Myocyte (in vitro differentiated cells): Measurements from ENCODE around the gene MAP4K1. TPM values are rescaled to one million over a fixed set of nuclear protein-coding genes. Genes with fewer than 3 reads are reported as not detected.
"Not testable (repeated sequence)": the region's sequence is repeated elsewhere in the genome, so short reads cannot be mapped to it uniquely, and the experiment has no call there.

Source experiments
- DNase-seq: peaks from one replicate; pipeline ENCODE4 v3.0.0-alpha.2; 2012; ENCODE audit warnings: low read depth
- total RNA-seq: library from RNA; depleted of rRNA; stranded (reverse); fragments of >200 nt; gene quantifications from 2 replicates; pipeline ENCODE4 v1.2.3, GENCODE V29; 2014

Gene MAP4K1
- total RNA-seq, 1 donor from 2014 or later, result 0.13 TPM

DNA sequence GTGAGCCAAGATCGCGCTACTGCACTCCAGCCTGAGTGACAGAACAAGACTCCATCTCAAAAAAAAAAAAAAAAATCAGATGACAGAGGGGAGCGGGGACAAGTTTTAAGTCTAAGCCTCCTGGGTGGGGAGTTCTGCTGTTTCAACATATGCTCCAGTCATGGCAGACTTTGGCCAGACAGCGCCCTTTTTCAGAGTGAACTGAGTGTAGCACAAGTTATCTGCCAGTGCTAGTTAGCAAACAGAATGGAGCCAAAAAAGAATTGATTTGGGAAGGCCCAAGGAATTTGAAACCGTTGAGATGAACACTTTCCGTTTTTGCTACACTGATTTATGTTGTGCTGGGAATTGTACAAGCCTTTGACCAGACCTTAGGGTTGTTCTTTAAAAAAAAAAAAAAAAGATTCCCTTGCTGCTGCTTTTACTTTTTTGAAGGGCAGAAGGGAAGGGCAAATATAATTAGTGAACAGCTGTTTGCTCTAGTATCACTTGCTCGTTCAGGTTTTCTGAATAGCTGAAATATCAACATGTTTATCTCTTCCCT, 35.3 kb upstream of the MAP4K1 start:
- peak; percentile 76 for DNase-seq

GRCh38 chr19:38650911-38651584, 33.3 kb upstream of the MAP4K1 start:
- DNase-seq, result peak; percentile 94

DNA sequence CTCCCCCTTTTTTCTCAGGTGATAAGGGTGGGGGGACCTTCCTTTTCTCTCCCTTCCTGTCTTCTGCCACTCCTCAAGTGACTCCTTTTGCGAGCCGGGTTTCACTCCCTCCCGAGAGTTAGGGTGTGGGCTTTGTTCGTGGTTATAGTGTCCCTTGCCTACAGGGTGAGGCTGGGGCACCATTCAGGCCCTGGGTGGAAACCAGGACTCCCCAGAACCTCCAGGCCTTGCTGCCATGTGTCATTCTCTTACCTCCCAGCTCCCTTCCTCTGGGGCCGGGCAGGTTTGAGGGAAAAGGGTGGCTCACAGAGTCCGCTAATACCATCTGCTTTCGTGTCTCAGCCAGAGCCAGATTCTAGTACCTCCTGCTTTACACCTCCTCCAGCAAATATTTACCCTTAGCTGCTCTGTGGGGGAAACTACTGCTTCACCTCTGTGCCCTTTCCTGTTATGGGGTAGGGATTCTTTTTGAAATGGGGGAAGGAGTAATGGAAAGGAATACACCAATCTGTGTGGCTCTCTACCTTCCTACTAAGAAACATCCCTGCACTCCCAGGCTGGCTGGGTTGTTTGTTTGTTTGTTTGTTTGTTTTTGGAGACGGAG, 32.5 kb upstream of the MAP4K1 start:
- DNase-seq, result peak; percentile 67

- peak; percentile 89 for DNase-seq
Observed at GRCh38 chr19:38649305-38650171, 31.8 kb upstream of the MAP4K1 start.

- DNase-seq, result no peak
Observed at GRCh38 chr19:38648769-38649304, 31.1 kb upstream of the MAP4K1 start.

- DNase-seq, result no peak
Observed at GRCh38 chr19:38647966-38648768, 30.4 kb upstream of the MAP4K1 start.

DNA sequence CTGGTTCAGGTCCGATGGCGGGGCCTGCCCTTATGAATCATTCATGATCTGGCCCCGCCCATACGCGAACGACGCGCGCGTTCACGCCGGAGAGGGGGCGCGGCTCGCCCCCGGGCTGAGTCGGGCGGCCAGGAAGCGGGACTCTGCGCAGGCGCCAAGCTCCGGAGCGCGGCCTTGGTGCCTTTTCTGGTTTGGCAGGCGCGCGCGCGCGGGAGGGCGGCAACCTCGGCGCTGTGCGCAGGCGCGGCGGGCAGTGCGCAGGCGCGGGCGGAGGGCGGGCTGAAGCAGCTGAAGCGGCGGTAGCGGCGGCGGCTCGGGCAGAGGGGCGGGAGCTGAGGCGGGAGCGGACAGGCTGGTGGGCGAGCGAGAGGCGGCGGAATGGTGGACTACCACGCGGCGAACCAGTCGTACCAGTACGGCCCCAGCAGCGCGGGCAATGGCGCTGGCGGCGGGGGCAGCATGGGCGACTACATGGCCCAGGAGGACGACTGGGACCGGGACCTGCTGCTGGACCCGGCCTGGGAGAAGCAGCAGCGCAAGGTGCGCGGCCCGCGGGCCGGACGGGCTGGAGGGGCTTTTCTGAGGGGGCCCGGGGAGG, 29.7 kb upstream of the MAP4K1 start, which contains the start of gene ACTN4:
ACTN4 (plus strand) TSS at position 282 of the 598 bp plus-strand sequence; CDS start at position 379, 97 bp downstream.
- peak; percentile 97 for DNase-seq

GRCh38 chr19:38644719-38645118, 27.0 kb upstream of the MAP4K1 start:
- no peak for DNase-seq

DNA sequence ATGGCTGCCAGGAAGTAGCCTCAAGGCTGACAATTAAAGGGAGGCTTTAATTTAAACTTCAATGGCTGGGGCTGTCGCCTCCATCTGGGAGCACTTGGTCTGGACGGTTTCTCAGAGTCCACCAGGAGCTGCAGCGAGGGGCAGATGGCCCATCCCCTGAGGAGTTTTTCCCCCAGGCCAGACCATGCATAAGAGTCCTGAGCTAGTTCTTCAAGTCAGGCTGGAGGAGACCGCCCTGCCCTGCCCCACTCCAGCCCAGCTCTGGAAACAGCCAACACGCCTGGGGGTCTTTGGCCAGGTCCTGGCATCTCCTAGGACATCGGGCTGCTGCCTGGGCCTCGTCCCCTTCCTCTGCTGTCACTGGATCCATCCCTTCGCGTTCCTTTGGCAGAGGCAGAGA, 24.4 kb upstream of the MAP4K1 start:
- DNase-seq, result no peak

DNA sequence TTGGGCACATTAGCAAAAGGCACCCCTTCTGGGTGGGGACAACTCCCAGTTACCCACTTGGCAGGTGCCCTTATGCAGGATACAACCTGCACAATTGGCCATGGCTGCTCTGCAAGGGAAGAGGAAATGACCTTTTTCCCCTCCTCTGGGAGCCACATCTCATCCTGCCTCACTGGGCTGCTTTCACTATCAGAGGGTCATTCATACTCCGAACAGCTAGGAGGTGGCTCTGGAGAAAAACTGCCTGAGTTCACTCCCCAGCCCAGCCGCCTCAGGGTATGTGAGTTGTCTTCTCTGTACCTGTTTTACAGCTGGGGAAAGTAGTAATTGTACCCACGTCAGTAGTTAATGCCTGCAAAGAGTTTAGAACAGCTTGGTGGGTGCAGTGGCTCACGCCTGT, 22.6 kb upstream of the MAP4K1 start:
- DNase-seq, result no peak

DNA sequence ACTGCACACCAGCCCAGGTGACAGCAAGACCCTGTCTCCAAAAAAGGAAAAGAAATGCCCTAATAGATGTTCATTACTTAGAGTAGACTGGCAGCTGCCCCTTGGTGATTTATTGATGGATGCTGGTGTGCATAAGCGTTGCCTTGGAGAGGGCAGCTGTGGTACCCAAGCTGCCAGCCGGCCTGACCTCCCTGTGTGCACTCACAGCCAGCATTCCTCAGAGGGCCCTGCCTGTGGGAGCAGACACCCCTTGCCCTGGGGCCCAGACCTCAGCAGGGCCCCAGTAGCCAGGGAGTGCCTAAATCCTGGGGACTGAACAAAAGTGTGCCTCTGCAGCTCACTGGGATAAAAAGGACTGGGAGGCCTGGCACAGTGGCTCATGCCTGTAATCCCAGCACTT, 21.9 kb upstream of the MAP4K1 start:
- no peak for DNase-seq

DNA sequence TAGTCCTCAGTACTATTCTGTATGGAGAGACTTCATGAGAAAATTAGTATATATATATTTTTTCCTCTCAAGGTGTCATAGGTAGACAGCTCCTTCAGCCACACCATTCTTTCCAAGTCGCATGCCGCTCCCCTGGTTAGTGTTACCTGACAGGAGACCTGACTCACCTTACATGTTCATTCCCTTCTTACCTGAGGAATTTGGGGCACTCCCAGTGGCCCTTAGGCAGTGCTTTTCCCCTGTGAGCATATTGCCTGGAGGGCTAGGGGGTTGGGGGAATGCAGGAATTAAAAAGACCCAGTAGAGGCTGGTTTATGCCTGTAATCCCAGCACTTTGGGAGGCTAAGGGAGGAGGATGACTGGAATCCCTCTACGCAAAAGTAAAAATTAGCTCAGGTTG, 20.7 kb upstream of the MAP4K1 start:
- DNase-seq, result no peak

DNA sequence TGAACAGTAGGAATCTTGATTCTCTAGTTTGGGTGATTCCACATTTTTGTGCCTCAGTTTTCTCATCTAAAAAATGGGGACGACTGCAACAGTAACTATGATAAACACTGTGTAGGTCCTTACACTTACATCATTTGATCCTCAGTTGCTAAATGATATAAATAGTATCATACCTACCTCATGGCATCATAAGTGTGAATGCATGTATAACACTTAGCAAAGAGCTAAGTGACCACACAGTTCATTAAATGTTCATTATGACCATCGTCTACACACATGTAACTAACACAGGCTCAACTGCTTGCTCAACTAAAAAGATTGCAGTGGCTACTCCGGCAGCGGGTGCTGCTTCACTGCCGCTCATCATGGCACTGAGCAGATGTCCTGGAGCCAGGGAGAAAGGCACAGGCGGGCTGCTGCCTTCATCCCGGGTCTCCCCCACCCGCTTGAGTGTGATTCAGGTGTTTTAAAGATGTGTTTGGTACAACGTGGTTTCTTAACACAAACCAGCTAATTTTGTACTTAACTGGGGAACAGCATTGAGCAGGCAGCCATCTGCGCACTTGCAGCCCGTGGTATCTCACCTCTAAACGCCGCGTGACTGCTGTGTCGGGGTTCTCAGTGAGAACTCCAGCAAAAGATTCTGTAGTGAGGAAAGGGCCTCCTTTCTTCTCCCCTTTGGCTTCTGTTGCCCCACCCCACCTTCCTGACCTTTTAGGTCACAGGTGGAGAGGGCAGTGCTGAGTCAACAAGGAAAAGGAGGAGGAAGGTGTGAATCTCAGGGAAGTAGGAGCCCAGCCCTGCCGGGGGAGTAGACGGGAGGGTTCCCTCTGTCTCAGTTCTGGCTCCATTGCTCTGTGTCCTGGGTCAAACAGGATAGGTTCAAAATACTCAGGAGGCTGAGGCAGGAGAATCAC, 18.0 kb upstream of the MAP4K1 start:
- DNase-seq, result no peak

DNA sequence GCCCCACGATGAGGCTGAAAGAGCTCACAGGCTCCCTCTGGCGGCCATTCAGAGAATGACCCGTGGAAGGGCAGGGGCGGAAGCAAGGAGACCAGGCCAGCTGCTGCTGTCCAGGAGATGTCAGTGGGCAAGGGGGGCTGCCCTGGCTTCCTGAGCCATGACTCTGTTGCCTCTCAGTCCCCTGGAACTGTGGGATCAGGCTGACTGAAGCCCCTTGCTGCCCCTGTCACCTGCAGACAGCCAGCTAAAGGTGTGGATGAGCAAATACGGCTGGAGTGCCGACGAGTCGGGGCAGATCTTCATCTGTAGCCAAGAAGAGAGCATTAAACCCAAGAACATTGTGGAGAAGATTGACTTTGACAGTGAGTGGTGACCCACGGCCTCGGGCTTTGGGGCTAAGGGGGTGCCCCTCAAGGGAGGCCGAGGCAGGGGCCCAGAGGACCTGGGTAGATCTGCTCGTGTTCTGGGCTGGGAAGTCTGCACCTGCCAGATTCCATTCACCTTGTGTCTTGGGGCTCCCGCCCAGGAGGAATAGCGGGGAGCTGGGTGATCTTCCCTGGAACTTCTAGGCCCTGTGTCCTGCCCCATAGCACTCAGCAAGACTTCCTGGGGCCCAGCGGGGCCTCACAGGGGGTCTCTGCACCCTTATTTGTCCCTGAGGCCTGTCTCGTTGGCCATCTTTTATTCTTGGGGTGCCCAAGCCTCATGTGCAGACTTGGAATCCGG, 17.2 kb upstream of the MAP4K1 start:
- DNase-seq, result peak; percentile 84

GRCh38 chr19:38632476-38633213, 14.9 kb upstream of the MAP4K1 start:
- no peak for DNase-seq

DNA sequence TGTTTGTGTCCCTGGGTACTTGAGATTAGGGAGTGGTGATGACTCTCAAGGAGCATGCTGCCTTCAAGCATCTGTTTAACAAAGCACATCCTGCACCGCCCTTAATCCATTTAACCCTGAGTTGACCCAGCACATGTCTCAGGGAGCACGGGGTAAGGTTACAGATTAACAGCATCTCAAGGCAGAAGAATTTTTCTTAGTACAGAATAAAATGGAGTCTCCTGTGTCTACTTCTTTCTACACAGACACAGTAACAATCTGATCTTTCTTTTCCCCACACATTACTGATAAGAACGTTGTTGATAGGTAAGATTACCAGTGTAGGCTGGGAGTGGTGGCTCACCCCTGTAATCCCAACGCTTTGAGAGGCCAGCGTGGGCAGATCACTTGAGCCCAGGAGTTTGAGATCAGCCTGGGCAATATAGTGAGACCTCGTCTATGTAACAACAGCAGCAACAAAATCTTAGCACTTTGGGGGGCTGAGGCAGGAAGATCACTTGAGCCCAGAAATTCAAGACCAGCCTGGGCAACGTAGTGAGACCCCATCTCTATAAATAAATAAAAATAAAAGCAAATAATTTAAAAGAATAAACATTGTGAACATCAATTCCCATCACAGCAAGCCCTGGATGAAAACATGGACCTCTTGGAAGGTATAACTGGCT, 14.2 kb upstream of the MAP4K1 start:
- DNase-seq, result not testable (repeated sequence)

- not testable (repeated sequence) for DNase-seq
Observed at GRCh38 chr19:38631301-38631700, 13.5 kb upstream of the MAP4K1 start.
